GM18511 (cell line): ENCODE results near the gene EFNA5.

Experiments used
- ATAC-seq: cut with Tn5 transposase; IDR thresholded peaks from one replicate; pipeline ENCODE4 v1.9.1; 2021; ENCODE audit warnings: mild to moderate bottlenecking, moderate library complexity; ENCODE audit not compliant: unreplicated experiment

Gene EFNA5

DNA sequence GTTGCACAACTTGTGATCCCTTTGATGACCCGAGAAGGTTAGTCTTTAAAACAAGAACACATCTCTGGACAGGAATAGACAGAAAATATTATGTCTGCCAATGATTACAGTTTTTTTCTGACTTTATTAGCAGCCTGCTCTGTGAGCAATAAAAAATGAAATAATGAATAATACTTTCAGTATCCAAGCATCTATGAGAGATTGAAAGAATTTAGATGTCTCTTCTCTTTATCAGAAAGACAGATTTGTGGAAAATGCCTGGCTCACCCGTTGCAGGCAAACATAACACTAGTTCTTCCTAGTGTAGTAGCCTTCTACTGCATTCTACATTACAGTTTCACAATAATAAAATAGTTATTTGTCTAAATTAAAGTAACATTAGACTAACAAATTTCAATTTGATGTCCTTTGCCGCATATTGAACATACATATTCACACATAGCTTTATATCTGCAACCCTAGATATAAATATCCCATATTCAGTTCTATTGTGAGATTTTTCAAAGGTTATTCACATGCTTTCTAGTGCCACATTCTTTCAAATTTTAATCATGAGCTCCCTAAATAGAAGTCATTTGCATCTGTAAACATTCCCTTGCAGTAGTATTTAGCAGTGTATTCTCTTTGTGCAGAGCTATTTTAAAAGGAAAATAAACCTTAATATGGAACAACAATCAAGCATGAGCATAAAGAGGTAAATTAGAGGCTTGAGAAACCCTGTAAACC lies 267.3 kb downstream of the EFNA5 start:
- no peak for ATAC-seq

DNA sequence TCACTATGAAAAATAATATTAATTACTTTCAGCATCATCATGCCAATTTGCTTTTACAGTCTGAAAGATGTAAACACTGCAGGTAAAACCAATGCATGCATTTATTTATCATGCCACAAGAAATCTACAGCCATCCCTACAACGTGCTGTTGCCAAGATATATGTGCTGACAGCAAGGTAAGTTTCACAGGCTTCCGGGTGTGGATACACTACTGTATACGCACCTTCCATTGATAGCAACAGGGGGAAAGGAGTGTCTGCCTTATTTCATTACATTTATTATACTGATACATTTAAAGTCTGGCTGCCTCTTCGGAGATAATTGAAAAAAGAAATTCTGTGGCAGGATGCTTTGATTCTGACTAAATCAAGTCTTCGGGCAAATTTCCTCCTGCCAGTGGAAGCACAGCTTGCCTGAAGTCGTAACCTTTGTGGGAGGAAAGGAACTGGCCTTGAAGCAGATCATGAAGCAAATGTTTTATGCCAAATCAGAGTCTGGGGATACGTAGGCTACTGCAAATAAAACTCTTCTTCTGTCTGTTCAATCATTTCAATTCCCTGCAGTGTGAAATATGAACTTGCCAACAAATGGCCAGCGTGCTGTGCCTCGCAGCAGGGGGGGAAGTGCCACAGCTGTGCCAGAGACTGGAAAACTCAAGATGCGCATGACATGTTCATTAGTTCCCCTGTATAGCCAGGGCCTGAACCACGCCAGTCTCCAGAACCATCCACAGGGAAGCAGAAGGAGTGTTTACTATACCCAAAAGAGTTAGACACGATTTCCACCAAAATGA lies 268.1 kb downstream of the EFNA5 start:
- no peak for ATAC-seq

DNA sequence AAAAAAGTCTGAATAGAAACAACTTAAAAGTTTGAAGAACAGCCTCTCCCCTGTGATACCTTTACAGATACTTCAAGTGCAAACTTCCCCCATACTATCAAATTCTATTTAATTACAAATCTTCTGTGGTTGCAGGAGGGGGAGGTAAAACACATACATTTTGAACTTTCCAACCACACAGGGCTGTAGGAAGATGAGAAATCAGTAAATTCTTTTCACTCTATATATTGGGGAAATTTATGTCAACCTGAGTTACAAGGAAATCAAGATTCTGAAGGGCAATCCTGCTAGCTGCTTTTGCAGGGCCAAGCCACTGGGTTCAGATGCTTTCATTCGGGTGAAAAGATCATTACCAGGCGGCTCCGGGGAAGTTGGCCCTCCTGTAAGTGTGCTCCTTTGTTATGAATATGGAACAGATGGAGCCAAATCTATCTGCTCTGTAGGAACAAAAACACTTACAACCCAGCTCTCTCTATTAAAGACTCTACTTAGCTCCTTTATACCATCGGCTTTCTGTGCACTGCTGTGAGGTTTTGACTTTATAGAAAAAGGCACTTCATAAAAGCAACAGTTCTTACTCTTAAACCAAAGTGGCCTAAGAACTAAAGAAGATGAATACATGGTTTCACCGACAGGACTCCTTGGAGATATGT lies 269.1 kb downstream of the EFNA5 start:
- ATAC-seq: no peak

DNA sequence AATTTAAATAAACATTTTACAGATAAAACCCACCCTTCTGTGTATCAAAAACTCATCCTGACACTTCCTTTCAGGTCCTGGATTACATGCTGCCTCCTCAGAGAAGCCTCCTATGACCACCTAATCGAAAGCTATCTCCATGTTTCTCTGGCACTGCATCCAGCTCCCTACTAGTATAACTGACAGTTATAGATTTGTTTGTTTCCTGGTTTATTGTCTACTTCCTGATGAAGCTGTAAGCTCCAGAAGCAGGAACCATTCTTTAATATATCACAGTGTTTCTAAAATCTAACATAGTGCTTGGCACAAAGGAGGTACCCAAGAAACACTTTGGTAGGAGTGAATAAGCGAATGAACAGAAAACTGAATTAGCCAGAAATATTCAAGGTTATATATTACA lies 270.4 kb downstream of the EFNA5 start:
- no peak for ATAC-seq

DNA sequence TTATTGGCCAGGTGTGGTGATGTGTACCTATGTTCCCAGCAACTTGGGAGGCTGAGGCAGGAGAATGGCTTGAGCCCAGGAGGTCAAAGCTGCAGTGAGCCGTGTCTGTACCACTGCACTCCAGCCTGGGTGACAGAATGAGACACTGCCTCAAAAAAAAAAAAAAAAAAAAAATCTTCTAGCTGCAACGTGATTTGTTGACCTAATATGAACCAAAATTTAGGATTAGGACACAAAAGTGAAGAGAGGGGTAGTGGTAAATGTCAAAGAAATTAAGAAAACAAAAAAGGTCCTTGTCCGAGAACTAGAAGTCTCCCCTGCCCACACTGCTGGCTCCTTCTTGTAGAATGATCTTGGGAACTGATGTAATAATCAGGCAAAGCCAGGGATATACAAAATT lies 272.0 kb downstream of the EFNA5 start:
- ATAC-seq: no peak

DNA sequence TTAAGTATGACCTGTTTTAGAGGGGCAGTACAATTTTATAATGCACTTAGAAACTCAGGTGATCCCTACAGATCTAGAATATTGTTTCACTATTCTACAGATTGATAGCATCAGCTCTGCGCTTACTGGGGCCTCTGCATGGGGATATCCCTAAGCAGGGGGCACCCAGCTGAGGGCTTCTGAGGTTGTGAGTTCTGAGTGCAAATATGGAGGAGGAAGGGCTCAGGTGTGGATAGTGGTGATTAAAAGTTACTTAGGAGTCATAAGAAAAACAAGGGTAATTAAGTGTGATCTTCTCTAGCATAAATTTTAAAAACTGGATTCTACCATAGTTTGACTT lies 274.4 kb downstream of the EFNA5 start:
- peak; percentile 58 for ATAC-seq

DNA sequence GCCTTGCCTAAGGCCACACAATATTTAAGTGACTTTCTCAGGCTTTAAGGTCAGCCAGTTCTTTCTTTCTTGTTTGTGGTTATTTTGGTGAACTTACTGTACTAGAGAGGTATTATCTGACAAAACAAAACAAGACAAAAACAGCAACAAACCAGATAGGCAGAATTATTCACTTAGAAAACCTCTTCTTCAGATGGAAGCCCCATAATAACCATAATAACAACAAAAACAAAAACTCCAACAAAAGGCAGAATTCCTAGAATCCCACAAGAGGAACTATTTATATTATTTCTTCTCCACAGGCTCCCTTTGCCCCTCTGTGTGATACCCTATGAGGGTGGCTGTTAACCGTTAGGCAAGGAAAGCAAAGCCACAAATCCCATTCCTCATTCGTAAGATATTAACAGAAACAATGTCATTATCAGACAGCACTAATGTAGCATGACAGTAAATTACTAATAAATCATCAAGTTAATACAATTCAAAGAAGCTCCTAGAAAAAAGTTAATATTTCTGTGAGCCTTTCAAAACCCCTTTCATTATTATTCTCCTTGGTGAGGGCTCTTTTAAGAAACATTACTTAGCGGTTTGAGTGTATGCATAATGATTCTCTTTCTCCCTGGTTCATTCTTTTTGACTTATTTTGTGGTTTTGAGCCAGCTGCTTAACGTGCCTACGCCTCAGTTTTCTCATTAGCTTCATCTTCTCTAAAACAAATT lies 274.9 kb downstream of the EFNA5 start:
- ATAC-seq: peak; percentile 88

DNA sequence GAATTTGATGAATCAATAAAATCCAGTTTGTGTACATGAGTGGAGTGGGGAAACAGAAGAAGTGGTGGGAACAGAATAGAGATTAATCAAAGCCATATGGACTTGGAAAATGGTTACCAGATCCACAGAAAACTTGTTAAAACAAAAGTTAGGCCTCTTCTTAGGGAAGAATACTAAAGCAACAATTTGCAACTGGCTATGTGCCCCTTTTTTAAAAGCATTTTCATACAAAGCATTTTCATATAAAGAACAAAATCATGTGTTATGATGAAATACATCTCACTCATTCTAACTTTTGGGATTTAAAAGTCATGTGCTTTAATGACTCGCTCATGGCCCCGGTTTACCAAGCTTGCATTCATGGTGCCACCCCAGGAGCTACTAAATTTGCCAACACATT lies 276.9 kb downstream of the EFNA5 start:
- no peak for ATAC-seq

DNA sequence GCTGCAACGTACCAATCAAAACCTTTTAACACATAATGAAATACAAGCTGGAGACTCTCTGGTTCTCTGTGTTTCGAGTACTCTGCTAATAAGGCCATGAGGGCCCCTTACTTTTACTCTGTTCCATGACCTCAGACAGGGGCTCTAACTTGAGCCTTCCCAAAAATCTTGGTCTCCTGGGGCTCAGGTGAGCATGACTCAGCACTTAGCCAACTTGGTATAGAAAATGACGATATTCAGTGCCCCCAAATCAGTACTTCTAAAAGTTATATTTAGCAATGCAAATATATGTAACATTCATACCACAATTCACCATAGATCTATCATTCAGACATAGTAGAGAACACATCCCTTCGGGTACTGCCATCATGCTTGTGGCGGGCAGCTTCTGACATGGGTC lies 278.9 kb downstream of the EFNA5 start:
- ATAC-seq: no peak

DNA sequence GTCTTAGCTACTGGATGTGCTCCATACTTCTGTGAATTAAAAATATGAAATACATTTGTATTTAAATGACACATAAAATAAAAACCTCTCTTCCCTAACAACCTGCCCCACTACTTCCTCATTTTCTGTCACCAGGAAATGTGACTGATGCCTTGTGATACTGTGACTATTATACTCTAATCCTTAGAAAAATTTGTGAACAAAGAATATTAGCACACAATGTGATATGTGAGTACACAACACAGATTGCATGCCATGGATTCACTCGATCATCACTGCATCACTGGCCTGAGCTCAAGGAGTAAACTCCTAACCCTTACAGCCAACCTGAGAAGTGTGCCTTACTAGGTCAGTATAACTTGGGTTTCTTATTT lies 281.0 kb downstream of the EFNA5 start:
- ATAC-seq: peak; percentile 16

DNA sequence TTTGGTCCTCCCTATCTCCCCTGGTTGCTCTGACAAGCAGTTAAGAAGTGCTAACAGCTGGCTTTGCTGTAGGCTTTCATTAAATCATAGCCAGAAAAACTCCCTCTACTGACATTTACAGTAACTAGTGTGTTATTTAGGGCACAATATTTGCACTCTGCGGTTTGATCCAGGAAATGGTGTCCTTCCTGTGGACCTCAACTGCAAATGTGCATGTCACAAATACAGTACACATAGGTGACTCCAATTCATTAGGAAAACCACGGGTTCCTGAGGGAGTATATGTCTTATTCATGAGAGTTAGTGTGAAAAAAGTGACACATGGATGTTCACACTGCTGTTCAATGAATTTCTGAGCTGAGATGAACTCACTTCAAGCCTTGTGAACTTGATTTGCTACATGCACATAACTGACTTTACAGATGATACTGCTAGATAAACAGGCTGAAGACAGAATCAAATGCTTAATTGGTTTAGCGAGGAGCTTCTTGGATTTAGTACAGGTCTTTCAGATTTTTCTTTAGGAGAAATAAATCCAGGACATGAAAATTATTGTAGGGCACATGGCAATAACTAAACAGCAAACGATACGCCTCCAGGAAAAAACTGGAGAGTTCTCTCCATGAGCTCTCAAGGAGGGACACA lies 281.5 kb downstream of the EFNA5 start:
- peak; percentile 88 for ATAC-seq

DNA sequence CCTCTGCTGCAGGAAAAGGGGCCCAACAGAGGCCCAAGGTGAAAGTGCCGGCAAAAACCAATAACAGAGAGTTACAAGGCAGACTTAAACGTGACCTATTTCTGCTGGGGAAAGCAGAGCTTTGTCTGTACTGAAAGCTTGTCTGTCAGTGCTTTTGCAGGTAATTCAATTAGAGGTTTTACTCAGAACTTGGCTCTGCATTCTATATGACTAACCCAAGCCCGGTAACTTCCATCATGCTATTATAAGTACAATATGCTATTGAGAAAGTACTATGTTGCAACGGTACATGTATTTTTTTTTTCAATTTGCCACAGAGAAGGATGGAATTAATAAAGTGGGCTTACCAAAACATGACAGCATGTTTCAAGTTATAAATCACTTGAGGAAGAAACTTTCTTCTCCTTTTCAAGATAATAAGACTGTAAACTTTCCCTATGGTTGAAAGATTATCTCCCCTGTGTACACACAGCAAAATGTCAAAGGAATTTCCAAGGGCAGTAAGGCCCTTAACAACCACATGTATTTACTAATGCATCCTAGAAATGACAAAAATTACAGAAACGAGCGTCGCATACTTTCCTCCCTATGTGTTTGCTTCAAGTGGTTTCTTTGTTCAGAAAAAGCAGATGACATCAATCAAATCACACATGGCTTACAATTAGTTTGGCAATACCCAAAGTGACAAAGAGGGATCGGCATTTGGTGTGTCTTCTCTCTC lies 282.4 kb downstream of the EFNA5 start:
- ATAC-seq: peak; percentile 48

DNA sequence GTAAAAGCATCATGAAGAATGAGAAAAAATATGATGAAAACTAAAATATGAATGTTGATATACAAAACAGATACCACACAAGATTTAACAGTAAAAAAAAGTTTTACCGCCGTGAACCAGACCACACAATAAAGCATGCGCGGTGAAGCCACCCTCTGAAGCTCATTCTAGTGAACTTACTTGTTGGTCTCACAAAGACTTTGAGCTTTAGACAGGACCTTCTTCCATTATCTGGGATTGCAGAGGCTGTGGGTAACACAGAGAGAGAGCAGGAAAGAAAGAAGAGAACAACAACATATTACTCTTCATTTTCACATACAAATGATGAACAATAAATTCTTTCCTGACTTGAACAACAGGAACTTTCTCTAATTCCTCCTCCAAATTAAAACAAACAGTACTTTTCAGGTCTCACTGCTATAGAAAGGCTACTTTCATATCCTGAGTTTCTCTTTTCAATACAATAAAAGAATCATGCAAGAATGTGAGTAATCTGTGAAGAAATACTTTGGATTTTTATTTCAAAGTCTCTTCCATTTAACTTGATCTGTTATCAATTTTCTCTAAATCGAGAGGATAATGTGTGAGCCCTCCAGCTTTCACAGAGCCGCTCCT lies 283.1 kb downstream of the EFNA5 start:
- ATAC-seq: no peak

DNA sequence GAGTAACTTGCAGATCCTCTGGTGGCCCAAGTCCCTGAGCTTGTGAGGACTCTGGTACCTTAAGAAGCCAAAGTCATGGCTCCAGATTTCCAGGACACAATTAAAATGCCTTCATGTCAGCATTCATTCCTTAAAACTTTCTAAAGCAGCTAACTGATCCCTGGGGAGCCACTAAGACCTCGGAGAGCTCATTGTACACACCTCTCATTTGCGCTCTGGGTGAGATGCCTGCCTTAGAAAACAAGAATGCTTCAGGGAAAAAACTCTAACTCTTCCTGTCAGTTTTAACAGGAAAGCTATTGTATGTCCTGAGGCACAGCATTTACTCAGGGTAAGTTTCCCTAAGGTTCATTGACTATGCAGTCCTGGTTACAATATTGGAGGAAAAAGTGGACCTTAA lies 285.0 kb downstream of the EFNA5 start:
- ATAC-seq: no peak

DNA sequence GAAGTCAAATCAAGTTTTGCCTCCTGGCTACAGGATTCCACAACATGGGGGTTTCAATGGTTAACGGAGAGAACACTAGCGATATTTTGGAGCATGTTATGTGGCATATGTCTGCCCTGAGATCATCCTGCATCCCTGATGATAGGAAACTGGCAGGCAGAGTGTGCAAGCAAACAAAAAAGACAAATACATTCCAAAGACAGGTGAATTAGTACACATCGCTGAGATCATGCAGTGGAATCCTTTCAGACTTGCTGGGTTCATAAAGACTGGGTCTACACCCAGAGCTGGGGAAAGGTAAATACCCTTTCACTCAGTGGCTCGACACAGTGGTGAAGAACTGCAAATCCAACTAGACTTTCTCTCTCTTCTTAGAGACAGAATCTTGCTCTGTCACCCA lies 286.5 kb downstream of the EFNA5 start:
- ATAC-seq: no peak

DNA sequence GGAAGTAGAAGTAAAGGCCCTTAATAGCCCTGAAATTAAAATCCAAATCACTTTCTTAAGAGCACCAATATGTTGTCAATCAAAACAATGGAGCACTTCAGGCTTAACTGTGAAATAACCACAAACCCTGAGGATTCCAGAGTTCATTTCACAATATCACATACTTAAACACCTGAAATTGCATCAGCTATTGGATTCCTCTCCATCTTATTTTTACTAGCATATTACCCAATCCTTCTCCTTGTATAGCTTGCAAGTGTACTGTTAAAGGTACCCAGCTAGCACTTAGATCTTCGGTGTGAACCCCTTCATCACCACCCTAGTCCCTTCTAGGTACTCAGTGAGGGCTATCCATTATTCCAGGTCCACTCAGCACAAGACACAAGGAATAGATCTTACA lies 287.3 kb downstream of the EFNA5 start:
- no peak for ATAC-seq

DNA sequence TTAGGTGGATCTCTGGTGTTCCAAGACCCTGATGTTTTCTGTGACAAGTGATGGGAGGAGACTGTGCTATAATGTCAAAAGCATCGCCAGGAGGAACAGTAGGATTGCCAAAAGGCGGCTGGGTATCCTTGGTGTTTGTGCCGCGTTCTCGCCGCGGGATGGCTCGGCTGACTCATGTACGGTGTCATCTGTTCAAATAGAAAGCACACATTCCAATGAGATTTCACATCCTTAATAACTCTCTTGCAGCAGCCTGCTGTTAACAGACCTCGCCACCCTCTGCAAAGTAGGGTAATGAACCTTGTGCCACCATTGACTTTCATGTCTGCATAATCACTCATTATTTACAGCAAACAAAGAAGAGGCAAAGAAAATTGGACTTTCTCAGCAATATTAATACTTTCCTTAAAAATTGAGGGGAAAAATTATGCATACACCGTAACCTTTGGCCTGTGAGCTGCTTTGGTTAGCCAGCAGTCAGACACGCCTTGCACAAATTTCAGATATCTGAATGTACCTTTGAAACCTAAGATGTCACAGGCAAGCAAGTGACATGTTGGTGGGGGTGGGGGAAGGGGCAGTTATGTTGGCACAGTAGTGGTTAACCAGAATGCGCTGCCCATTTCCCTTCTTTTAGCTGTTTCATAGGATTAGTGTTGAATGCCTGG lies 289.4 kb downstream of the EFNA5 start:
- no peak for ATAC-seq

DNA sequence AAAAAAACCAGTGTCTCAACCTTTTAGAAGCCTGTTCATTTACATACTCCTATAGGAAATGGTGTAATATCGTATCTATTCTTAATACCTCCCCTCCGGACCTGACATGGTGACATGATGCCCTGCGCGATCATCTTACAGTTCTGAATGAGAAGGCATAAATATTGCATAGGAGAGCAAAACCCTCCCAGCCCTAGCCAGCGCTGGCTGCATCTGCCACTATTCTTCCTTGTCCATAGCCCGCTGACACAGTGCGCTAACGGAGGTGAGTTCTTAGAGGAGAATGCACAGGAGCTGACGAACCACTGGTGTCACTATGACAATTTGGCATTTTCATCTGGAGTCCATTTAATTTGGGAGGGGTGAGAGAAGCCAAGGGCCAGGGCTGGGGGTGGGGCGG lies 290.1 kb downstream of the EFNA5 start:
- ATAC-seq: no peak

DNA sequence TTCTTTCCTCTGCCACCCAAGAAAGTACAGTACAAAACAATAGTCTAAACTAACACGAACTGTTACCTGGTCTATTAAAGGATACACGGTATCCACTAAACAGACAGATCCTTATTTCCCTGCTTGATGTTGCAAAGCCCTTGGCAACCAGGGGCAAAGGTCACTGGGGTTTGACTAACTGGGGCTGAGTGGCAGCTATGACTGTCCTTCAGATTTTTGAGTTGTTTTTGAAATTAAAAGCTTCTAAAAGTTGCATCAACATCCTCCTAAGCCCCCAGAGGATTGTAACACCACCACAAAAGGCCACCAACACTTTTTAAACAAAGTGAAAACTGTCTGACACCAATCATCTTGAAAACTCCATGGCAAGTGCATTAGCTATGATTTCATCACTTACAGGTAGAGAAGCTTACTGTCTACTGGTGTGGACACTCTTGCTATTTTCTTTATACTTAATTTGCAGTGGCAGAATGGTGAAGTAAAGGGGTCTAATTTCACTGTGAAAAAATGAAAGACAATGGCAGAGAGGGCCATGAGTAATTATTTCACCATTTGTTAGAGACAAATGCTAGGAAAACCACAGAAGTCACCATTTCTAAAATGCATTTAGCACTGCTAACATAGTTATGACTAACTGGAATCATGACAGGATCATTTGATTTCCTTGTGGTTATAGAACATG lies 292.4 kb downstream of the EFNA5 start:
- ATAC-seq: no peak
